Ascending aorta (tissue), 2 donors: ENCODE results near the gene PLEKHG3. TPM values are rescaled to one million over a fixed set of nuclear protein-coding genes. Genes with fewer than 3 reads are reported as not detected.
"Not testable (repeated sequence)": the region's sequence is repeated elsewhere in the genome, so short reads cannot be mapped to it uniquely, and the experiment has no call there.

Experiments
- DNase-seq, 2 donors: peaks; one replicate each; pipeline ENCODE4 v3.0.0-alpha.2; 2019; ENCODE audit warnings: low spot score in 2 of 2
- H3K27ac ChIP-seq, 2 donors: fragments of 200-600 bp; sonication (generic); one replicate each; pipeline ENCODE4 v1.5.1; 2016 to 2017; ENCODE audit warnings: mild to moderate bottlenecking in 1 of 2
- H3K27me3 ChIP-seq: fragments of 200-600 bp; sonication (generic); one replicate; pipeline ENCODE4 v1.5.1; 2017
- H3K36me3 ChIP-seq, 2 donors: fragments of 200-600 bp; sonication (generic); one replicate each; pipeline ENCODE4 v1.5.1; 2016
- H3K4me1 ChIP-seq, 2 donors: fragments of 200-600 bp; sonication (generic); one replicate each; pipeline ENCODE4 v1.5.1; 2016 to 2017; ENCODE audit warnings: mild to moderate bottlenecking in 1 of 2
- H3K4me3 ChIP-seq, 2 donors: fragments of 200-600 bp; sonication (generic); one replicate each; pipeline ENCODE4 v1.5.1; 2016 to 2017; ENCODE audit warnings: mild to moderate bottlenecking in 1 of 2
- H3K9me3 ChIP-seq, 2 donors: fragments of 200-600 bp; sonication (generic); one replicate each; pipeline ENCODE4 v1.5.1; 2016
- CTCF ChIP-seq, 3 experiments: fragments of 200-600 bp in 2 of 3; fragments of 450-650 bp in 1 of 3; sonication (generic) in 2 of 3; IDR thresholded peaks; one replicate each; pipeline ENCODE4 v1.5.1; 2016 to 2019; ENCODE audit warnings: antibody characterized with exemption in 3 of 3, mild to moderate bottlenecking in 1 of 3, moderate library complexity in 1 of 3
- intact Hi-C: fragments of 100-400 bp; cut with DNase I; formaldehyde crosslinking; loops from one replicate; pipeline ENCODE4 v1.15.1; 2023
- total RNA-seq: library from RNA; depleted of rRNA; stranded (reverse); fragments of >200 nt; gene quantifications from one replicate; pipeline ENCODE4 v1.1.0, GENCODE V29; 2016

Gene PLEKHG3
- total RNA-seq: 134 TPM

- intact Hi-C loops: loop anchor here (1.0 to 2.0 kb wide), 3 partner anchors 17 to 60 kb away; no protein-coding TSS in a partner anchor
- Histone ChIP-seq H3K27ac (peak within 1 kb of the TSS; percentile 88 to 95), H3K4me3 (peak within 1 kb of the TSS; percentile 74 to 90), H3K36me3 (no peaks in the 10 kb centered on the region), H3K27me3 (no peaks in the 10 kb centered on the region), H3K9me3 (no peaks in the 10 kb centered on the region), H3K4me1 (peaks cover 7 to 35% of the 10 kb centered on the region in 2 donors)
- DNase-seq: peak in 1 of 2 donors; percentile 87
- no peak for TF ChIP-seq CTCF (IDR thresholded peaks at IDR 0.05)
Observed at GRCh38 chr14:64704143-64704742, at the start of gene PLEKHG3. PLEKHG3 (plus strand) TSS chr14:64704424; CDS start chr14:64727632, 23,208 bp downstream.

- Histone ChIP-seq H3K4me3 (peak overlapping the region in 1 of 2 donors; percentile 16), H3K4me1 (peaks cover 5 to 17% of the 10 kb centered on the region in 2 donors), H3K27me3 (no peaks in the 10 kb centered on the region), H3K36me3 (no peaks in the 10 kb centered on the region), H3K27ac (peak overlapping the region; percentile 72 to 77), H3K9me3 (no peaks in the 10 kb centered on the region)
- no peak for DNase-seq
- TF ChIP-seq CTCF (IDR thresholded peaks at IDR 0.05): no peak
- intact Hi-C loops: no loop called here
Observed at GRCh38 chr14:64654901-64655300, 49.3 kb upstream of the PLEKHG3 start.

- H3K27ac ChIP-seq: no peak overlapping the region
- peaks cover 5 to 17% of the 10 kb centered on the region in 2 donors for H3K4me1 ChIP-seq
- TF ChIP-seq CTCF (IDR thresholded peaks at IDR 0.05): no peak
- H3K9me3 ChIP-seq: no peaks in the 10 kb centered on the region
- intact Hi-C loops: no loop called here
- DNase-seq: peak in 1 of 2 donors; percentile 80
- no peak overlapping the region for H3K4me3 ChIP-seq
- no peaks in the 10 kb centered on the region for H3K27me3 ChIP-seq
- no peaks in the 10 kb centered on the region for H3K36me3 ChIP-seq
Observed at GRCh38 chr14:64656986-64657385, 47.2 kb upstream of the PLEKHG3 start.

GRCh38 chr14:64658201-64658600 lies 46.0 kb upstream of the PLEKHG3 start:
- no peaks in the 10 kb centered on the region for H3K36me3 ChIP-seq
- peaks cover 5 to 17% of the 10 kb centered on the region in 2 donors for H3K4me1 ChIP-seq

GRCh38 chr14:64658700-64659264 lies 45.4 kb upstream of the PLEKHG3 start:
- intact Hi-C loops, H3K36me3 ChIP-seq, DNase-seq, H3K27me3 ChIP-seq, H3K27ac ChIP-seq, H3K9me3 ChIP-seq, H3K4me3 ChIP-seq: not testable (repeated sequence)
- H3K4me1 ChIP-seq: peaks cover 2 to 13% of the 10 kb centered on the region in 2 donors

More at GRCh38 chr14:64658201-64658600, 46.0 kb upstream of the PLEKHG3 start:
- intact Hi-C loops: no loop called here
- DNase-seq: no peak
- Histone ChIP-seq H3K9me3 (no peaks in the 10 kb centered on the region), H3K27ac (no peak overlapping the region), H3K4me3 (no peak overlapping the region), H3K27me3 (no peaks in the 10 kb centered on the region)
- TF ChIP-seq CTCF (IDR thresholded peaks at IDR 0.05): no peak

- Histone ChIP-seq H3K9me3 (no peaks in the 10 kb centered on the region), H3K27ac (no peak overlapping the region)
Observed at GRCh38 chr14:64659366-64659765, 44.9 kb upstream of the PLEKHG3 start.

More at GRCh38 chr14:64659366-64659765, 44.9 kb upstream of the PLEKHG3 start:
- Histone ChIP-seq H3K27me3 (no peaks in the 10 kb centered on the region), H3K4me1 (peaks cover 0 to 7% of the 10 kb centered on the region in 2 donors), H3K36me3 (no peaks in the 10 kb centered on the region), H3K4me3 (no peak overlapping the region)
- no peak for DNase-seq
- TF ChIP-seq CTCF (IDR thresholded peaks at IDR 0.05): no peak
- intact Hi-C loops: no loop called here
